Activated CD4-positive, alpha-beta T cell treated with anti-CD3 and anti-CD28 coated beads, Interleukin-2, amount 10 ng/mL, durations not matched to agents 7 days and 5 days (primary cell): Measurements from ENCODE around the gene STOX2. TPM values are rescaled to one million over a fixed set of nuclear protein-coding genes. Genes with fewer than 3 reads are reported as not detected.

ENCODE experiments used
- CTCF ChIA-PET: fragments of 350-600 bp; sonication (Branson Sonifier 250); formaldehyde crosslinking; loops from one replicate; lab custom pipeline; 2021; ENCODE audit warnings: antibody characterized with exemption; lab: Charles Lee
- POLR2A ChIA-PET: fragments of 350-600 bp; sonication (Branson Sonifier 250); formaldehyde crosslinking; loops from one replicate; lab custom pipeline; 2021; ENCODE audit warnings: antibody characterized with exemption; lab: Charles Lee
- DNase-seq: peaks from one replicate; pipeline ENCODE4 v3.0.0-alpha.2; 2020
- H3K27ac Mint-ChIP-seq: one replicate; pipeline ENCODE4 v1.8.0; 2021; ENCODE audit warnings: mild to moderate bottlenecking, moderate library complexity, mixed read lengths
- H3K27me3 Mint-ChIP-seq: one replicate; pipeline ENCODE4 v1.8.0; 2021; ENCODE audit warnings: mixed read lengths
- H3K36me3 Mint-ChIP-seq: one replicate; pipeline ENCODE4 v1.8.0; 2021; ENCODE audit warnings: low read depth, mixed read lengths
- H3K4me1 Mint-ChIP-seq: one replicate; pipeline ENCODE4 v1.8.0; 2021; ENCODE audit warnings: mixed read lengths
- H3K4me3 Mint-ChIP-seq: one replicate; pipeline ENCODE4 v1.8.0; 2021; ENCODE audit warnings: mild to moderate bottlenecking, moderate library complexity, mixed read lengths
- H3K9me3 Mint-ChIP-seq: one replicate; pipeline ENCODE4 v1.8.0; 2021; ENCODE audit warnings: mixed read lengths
- total RNA-seq, 2 experiments: library from RNA; stranded (reverse); gene quantifications; one replicate each; pipeline ENCODE4 v1.2.3, GENCODE V29; 2021

STOX2 gene
- total RNA-seq, 2 experiments from 2014 or later = not detected

GRCh38 chr4:184061582-184061981, 156.5 kb downstream of the STOX2 start:
- DNase-seq = no peak
- no peak overlapping the region for H3K27ac Mint-ChIP-seq
- no peak overlapping the region for H3K4me3 Mint-ChIP-seq
- no peaks in the 10 kb centered on the region for H3K9me3 Mint-ChIP-seq
- ChIA-PET POLR2A (no interaction called here), CTCF (no interaction called here)
- peaks cover 4% of the 10 kb centered on the region for H3K27me3 Mint-ChIP-seq
- no peaks in the 10 kb centered on the region for H3K36me3 Mint-ChIP-seq
- no peaks in the 10 kb centered on the region for H3K4me1 Mint-ChIP-seq

DNA sequence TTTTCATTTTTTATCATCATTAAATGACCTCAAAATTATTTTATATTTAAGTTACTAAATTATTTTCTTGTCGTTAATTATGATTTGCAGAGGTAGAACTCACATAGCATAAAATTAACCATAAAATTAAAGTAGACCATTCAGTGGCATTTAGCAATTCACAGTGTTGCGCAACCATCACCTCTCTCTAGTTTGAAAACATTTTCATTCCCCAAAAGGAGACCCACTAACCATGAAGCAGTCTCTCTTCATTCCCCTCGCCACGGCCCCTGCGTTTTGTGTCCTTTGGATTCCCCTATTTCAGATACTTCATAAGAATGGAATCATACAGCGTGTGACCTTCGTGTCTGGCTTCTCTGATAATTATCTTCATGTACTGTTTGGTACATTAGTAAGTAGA, 157.7 kb downstream of the STOX2 start:
- H3K4me1 Mint-ChIP-seq = no peaks in the 10 kb centered on the region
- ChIA-PET CTCF (no interaction called here), POLR2A (no interaction called here)
- peaks cover 12% of the 10 kb centered on the region for H3K27me3 Mint-ChIP-seq
- no peaks in the 10 kb centered on the region for H3K36me3 Mint-ChIP-seq
- DNase-seq = no peak
- H3K4me3 Mint-ChIP-seq = no peak overlapping the region
- no peaks in the 10 kb centered on the region for H3K9me3 Mint-ChIP-seq
- no peak overlapping the region for H3K27ac Mint-ChIP-seq

DNA sequence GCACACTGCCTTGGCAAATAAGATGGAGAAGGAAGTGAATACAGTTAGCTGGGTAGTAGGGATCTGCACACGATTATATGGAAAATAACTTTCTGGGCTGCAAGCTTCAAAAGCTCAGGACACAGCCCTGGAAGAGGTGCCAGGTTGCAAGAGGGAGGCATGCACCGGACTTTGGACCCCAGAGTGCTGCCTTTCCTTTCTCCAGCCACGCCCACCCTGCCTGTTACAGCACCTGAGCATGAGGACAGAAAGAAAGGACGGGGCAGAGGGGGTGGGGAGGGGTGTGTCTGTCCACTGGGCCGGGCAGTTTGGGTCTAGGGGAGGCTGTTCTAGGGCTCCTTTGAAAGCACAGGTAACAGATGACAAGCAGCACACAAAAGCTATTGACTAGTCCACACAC, 159.8 kb downstream of the STOX2 start:
- CTCF ChIA-PET = no interaction called here
- POLR2A ChIA-PET = no interaction called here
- no peak overlapping the region for H3K4me3 Mint-ChIP-seq
- no peaks in the 10 kb centered on the region for H3K36me3 Mint-ChIP-seq
- H3K27ac Mint-ChIP-seq = no peak overlapping the region
- H3K9me3 Mint-ChIP-seq = no peaks in the 10 kb centered on the region
- peaks cover 12% of the 10 kb centered on the region for H3K27me3 Mint-ChIP-seq
- no peak for DNase-seq
- no peaks in the 10 kb centered on the region for H3K4me1 Mint-ChIP-seq

DNA sequence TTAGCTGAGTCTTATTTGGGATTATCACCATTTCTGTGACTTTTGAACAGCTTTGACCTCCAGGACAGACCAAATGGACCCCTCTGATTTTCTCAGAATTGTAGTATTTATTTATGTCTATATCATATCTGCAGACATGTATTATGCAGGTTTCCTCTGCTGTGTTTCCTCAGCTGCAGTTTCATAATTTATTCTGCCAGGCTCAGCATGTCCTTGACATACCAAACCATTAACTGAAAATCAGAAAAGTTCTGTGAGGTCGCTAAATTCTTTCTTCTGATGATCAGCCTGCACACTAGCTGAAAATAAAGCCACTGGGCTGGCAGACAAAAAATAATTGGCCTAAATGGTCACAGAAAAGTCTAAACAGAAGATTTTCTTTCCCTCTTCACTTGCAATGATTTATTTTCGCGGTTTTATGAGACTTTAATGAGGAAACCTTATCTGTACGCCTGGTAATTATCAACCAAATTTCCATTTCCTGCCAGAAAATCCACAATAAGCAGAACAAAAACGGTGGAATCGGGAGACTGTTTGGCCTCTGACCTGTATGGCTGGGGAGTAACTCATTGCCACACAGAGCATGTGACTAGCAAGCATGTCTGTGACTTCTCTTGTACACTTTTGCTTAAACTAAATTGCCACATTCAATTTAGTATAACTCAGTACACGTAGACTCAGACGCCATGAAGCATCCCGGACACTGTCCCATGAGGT, 161.6 kb downstream of the STOX2 start:
- Mint-ChIP-seq H3K9me3 (peaks cover under 1% of the 10 kb centered on the region), H3K4me3 (no peak overlapping the region), H3K27me3 (peaks cover 17% of the 10 kb centered on the region), H3K4me1 (no peaks in the 10 kb centered on the region), H3K36me3 (no peaks in the 10 kb centered on the region), H3K27ac (no peak overlapping the region)
- POLR2A ChIA-PET = no interaction called here
- CTCF ChIA-PET = interaction anchor here (0.8 kb wide), 1 partner anchor 351 kb away, joined by 3 read pairs; no protein-coding TSS in a partner anchor
- no peak for DNase-seq

DNA sequence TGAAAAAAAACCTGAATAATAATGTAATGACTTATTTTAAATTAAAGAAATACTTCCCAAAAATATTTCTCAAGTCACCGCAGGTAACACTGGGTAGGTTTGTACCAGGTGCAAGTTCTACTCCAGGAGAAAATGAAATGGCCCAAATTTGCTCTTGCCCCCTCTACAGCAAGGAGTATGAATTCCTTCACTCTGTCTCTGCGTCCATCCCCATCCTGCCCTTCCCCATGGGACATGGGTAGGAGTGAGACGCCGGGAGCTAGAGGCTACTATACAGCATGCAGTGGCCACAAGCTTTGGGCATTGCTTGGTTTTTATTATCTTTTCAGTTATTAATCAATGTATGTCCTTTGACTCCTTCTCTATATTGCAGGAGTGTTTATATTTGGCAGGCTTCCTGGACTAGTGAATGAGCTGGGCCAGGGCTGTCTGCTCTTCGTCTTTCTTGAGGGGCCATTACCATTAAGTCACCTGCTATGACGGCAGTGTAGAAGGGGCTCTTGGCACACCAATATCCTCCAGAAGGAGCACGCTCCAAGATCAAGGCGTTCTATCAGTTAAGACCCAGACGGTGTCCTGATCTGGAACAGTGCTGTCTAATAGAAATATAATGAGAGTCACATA, 162.9 kb downstream of the STOX2 start:
- DNase-seq = no peak
- Mint-ChIP-seq H3K9me3 (peaks cover 10% of the 10 kb centered on the region), H3K4me1 (no peaks in the 10 kb centered on the region), H3K27ac (no peak overlapping the region), H3K4me3 (no peak overlapping the region), H3K27me3 (peaks cover 25% of the 10 kb centered on the region), H3K36me3 (no peaks in the 10 kb centered on the region)
- ChIA-PET CTCF (no interaction called here), POLR2A (no interaction called here)

Other genes starting within 250 kb of the STOX2 start
- 10 to 100 TPM; 13.2 to 14.8 TPM for gene RWDD4, start 246.1 kb upstream of the STOX2 start, total RNA-seq
- 10 to 100 TPM; 28.0 to 33.1 TPM for gene TRAPPC11, start 246.0 kb upstream of the STOX2 start, total RNA-seq